Heart left ventricle (tissue), 16 donors: Measurements from ENCODE around the gene IGFBP6. TPM values are rescaled to one million over a fixed set of nuclear protein-coding genes. Genes with fewer than 3 reads are reported as not detected.

ENCODE experiments used
- ATAC-seq, 4 donors: fragments of 200-7000 bp; cut with Tn5 transposase; one replicate each; pipeline ENCODE4 v1.9.1; 2020 to 2022; ENCODE audit warnings: moderate library complexity in 4 of 4, mild to moderate bottlenecking in 3 of 4, moderate number of reproducible peaks in 1 of 4
- DNase-seq, 5 donors: peaks; one replicate each; pipeline ENCODE4 v3.0.0-alpha.2; 2020
- H3K27ac ChIP-seq, 12 donors: fragments of 200-600 bp; sonication (generic) in 4 of 12; one replicate each; pipeline versions ENCODE4 v1.5.0 to v1.8.0; 2016 to 2022; ENCODE audit warnings: mild to moderate bottlenecking in 2 of 12
- H3K27me3 ChIP-seq, 9 donors: fragments of 200-600 bp; sonication (generic) in 2 of 9; one replicate each; pipeline versions ENCODE4 v1.5.1 to v1.8.0; 2016 to 2022; ENCODE audit warnings: mild to moderate bottlenecking in 3 of 9
- H3K36me3 ChIP-seq, 9 donors: fragments of 200-600 bp; sonication (generic) in 2 of 9; one replicate each; pipeline versions ENCODE4 v1.5.0 to v1.8.0; 2018 to 2022; ENCODE audit warnings: mild to moderate bottlenecking in 2 of 9
- H3K4me1 ChIP-seq, 12 donors: fragments of 200-600 bp; sonication (generic) in 4 of 12; one replicate each; pipeline versions ENCODE4 v1.5.0 to v1.8.0; 2016 to 2022; ENCODE audit warnings: mild to moderate bottlenecking in 3 of 12
- H3K4me3 ChIP-seq, 12 donors: fragments of 200-600 bp; sonication (generic) in 4 of 12; one replicate each; pipeline versions ENCODE4 v1.5.0 to v1.8.0; 2017 to 2022; ENCODE audit warnings: mild to moderate bottlenecking in 9 of 12, moderate library complexity in 4 of 12
- H3K9me3 ChIP-seq, 12 donors: fragments of 200-600 bp; sonication (generic) in 4 of 12; one replicate each; pipeline versions ENCODE4 v1.5.0 to v1.8.0; 2016 to 2022; ENCODE audit warnings: mild to moderate bottlenecking in 1 of 12
- CTCF ChIP-seq, 12 donors: fragments of 200-600 bp; sonication (generic) in 4 of 12; IDR thresholded peaks; one replicate each; pipeline versions ENCODE4 v1.5.0 to v1.8.0; 2018 to 2022; ENCODE audit warnings: antibody characterized with exemption in 12 of 12, mild to moderate bottlenecking in 5 of 12
- POLR2A ChIP-seq, 2 donors: fragments of 450-650 bp; IDR thresholded peaks; one replicate each; pipeline ENCODE4 v1.6.1; 2017; ENCODE audit warnings: antibody characterized with exemption in 2 of 2, mild to moderate bottlenecking in 2 of 2, moderate library complexity in 2 of 2
- WGBS, 4 donors: extraction: QIAGEN DNeasy Blood & Tissue Kit in 2 of 4; methylation state at CpG; one replicate each; pipeline versions ENCODE4 v1.1.5 to v1.1.7; 2013 to 2018; 5-methylcytosine and 5-hydroxymethylcytosine counted together
- intact Hi-C, 10 donors: fragments of 100-400 bp; cut with DNase I; formaldehyde crosslinking; loops; one replicate each; pipeline versions ENCODE4 v1.11.1 to v1.14.2; 2022
- polyA plus RNA-seq, 2 donors: library from polyadenylated mRNA; stranded (reverse); fragments of 200-250 nt; gene quantifications; one replicate each; pipeline ENCODE4 v1.2.3, GENCODE V29; 2013
- total RNA-seq, 9 donors: library from RNA; depleted of rRNA in 2 of 9; stranded (reverse); fragments of >200 nt in 2 of 9; fragmentation: NEBNext Ultra II Directional in 3 of 9; extraction: Animal tissue kit (Norgen Biotek cat#: 25700) in 3 of 9; gene quantifications; one replicate each; pipeline versions ENCODE4 v1.1.0 to v1.2.4, GENCODE V29; 2016 to 2023
- donor health status: ischemic (EF 13 %, LVEDD 7.1; RV severe dilation, severe dysfunction).
- donor health status: healthy with polysubstance abuse.
- donor health status: DM: no; HTN: yes; CAD: no.
- donor health status: DM: no; HTN: no; CAD: no.
- donor health status: ischemic (EF 25% LVEDD 6.9; RV normal size, moderate dysfunction).
- donor health status: ischemic (EF 25% LVEDD 5.7; RV mildly dilated, moderate dysfunction).
- donor health status: healthy.
- donor health status: DM: yes; HTN: yes; CAD: no.
- donor health status: ischemic (EF 35%, LVEDD 5.7; RV mildly dilated, moderate dysfunction).
- donor health status: nonischemic (EF 11% LVEDD 7.7; RV severe dilation, severe dysfunction).
- donor health status: DM: yes; HTN: yes; CAD: no.
- donor health status: PGD.
- donor health status: ischemic (EF 29% LVEDD 5.4; RV normal size, mild dysfunction).
- donor health status: nonischemic (EF 23%, LVEDD 6.1; RV moderate dilation, normal function).

Gene IGFBP6
- total and polyA plus RNA-seq, 11 donors: 18.3 to 132 (median 42.6) TPM

GRCh38 chr12:53096089-53096741 lies 1.3 kb upstream of the IGFBP6 start:
- WGBS, 4 donors: 36 to 55% (median 50%) methylated on average over 11 of the region's 11 CpGs
- Histone ChIP-seq H3K4me3 (peak overlapping the region in 9 of 12 donors; percentile 41 to 73 (median 65)), H3K27me3 (no peaks in the 10 kb centered on the region), H3K27ac (peak overlapping the region in 11 of 12 donors; percentile 79 to 96 (median 88)), H3K4me1 (peaks cover 3 to 46% (median 34%) of the 10 kb centered on the region in 12 donors), H3K9me3 (no peaks in the 10 kb centered on the region), H3K36me3 (peaks cover 0 to 8% (median 6%) of the 10 kb centered on the region in 9 donors)
- DNase-seq (peak; percentile 79 to 88 (median 85)), ATAC-seq (peak; percentile 57 to 80 (median 70))
- TF ChIP-seq CTCF (IDR thresholded peaks at IDR 0.05) (no peak), POLR2A (IDR thresholded peaks at IDR 0.05) (peak in 1 of 2 donors; percentile 30)
- intact Hi-C loops: loop anchor here in 5 of 10 donors (2.0 to 5.0 kb wide), 5 partner anchors 15 to 49 kb away; partner anchors contain the start of genes SPRYD3 (in 2 of the 5) and TNS2 (in 1 of the 5)

GRCh38 chr12:53096759-53097158 lies 708 bp upstream of the IGFBP6 start:
- Histone ChIP-seq H3K4me3 (peak overlapping the region in 11 of 12 donors; percentile 41 to 73 (median 65)), H3K27me3 (no peaks in the 10 kb centered on the region), H3K36me3 (peaks cover 0 to 13% (median 7%) of the 10 kb centered on the region in 9 donors), H3K9me3 (no peaks in the 10 kb centered on the region), H3K27ac (peak overlapping the region; percentile 79 to 96 (median 86)), H3K4me1 (peaks cover 3 to 46% (median 34%) of the 10 kb centered on the region in 12 donors)
- ATAC-seq (no peak), DNase-seq (no peak)
- intact Hi-C loops: loop anchor here in 5 of 10 donors (2.0 to 5.0 kb wide), 5 partner anchors 16 to 49 kb away; partner anchors contain the start of genes SPRYD3 (in 2 of the 5) and TNS2 (in 1 of the 5)
- 38 to 52% (median 46%) methylated on average over 9 of the region's 9 CpGs for WGBS, 4 donors
- TF ChIP-seq POLR2A (IDR thresholded peaks at IDR 0.05) (no peak), CTCF (IDR thresholded peaks at IDR 0.05) (no peak)

- Histone ChIP-seq H3K27me3 (no peaks in the 10 kb centered on the region), H3K27ac (peak overlapping the region; percentile 79 to 96 (median 86)), H3K36me3 (peaks cover 0 to 18% (median 10%) of the 10 kb centered on the region in 9 donors), H3K4me3 (peak overlapping the region; percentile 41 to 73 (median 64)), H3K9me3 (no peaks in the 10 kb centered on the region), H3K4me1 (peaks cover 3 to 46% (median 34%) of the 10 kb centered on the region in 12 donors)
- 2 to 3% (median 3%) methylated on average over 9 of the region's 9 CpGs for WGBS, 4 donors
- TF ChIP-seq CTCF (IDR thresholded peaks at IDR 0.05): no peak
- TF ChIP-seq POLR2A (IDR thresholded peaks at IDR 0.05): no peak
- intact Hi-C loops: loop anchor here in 5 of 10 donors (2.0 to 5.0 kb wide), 5 partner anchors 16 to 50 kb away; partner anchors contain the start of genes SPRYD3 (in 2 of the 5) and TNS2 (in 1 of the 5)
- DNase-seq (peak in 1 of 5 donors; percentile 60), ATAC-seq (peak; percentile 8 to 45 (median 29))
Observed at GRCh38 chr12:53097207-53097563, 282 bp upstream of the IGFBP6 start.
